ENCODE data around the gene ARHGAP30. TPM values are rescaled to one million over a fixed set of nuclear protein-coding genes. Genes with fewer than 3 reads are reported as not detected.

ARHGAP30 gene, protein sequence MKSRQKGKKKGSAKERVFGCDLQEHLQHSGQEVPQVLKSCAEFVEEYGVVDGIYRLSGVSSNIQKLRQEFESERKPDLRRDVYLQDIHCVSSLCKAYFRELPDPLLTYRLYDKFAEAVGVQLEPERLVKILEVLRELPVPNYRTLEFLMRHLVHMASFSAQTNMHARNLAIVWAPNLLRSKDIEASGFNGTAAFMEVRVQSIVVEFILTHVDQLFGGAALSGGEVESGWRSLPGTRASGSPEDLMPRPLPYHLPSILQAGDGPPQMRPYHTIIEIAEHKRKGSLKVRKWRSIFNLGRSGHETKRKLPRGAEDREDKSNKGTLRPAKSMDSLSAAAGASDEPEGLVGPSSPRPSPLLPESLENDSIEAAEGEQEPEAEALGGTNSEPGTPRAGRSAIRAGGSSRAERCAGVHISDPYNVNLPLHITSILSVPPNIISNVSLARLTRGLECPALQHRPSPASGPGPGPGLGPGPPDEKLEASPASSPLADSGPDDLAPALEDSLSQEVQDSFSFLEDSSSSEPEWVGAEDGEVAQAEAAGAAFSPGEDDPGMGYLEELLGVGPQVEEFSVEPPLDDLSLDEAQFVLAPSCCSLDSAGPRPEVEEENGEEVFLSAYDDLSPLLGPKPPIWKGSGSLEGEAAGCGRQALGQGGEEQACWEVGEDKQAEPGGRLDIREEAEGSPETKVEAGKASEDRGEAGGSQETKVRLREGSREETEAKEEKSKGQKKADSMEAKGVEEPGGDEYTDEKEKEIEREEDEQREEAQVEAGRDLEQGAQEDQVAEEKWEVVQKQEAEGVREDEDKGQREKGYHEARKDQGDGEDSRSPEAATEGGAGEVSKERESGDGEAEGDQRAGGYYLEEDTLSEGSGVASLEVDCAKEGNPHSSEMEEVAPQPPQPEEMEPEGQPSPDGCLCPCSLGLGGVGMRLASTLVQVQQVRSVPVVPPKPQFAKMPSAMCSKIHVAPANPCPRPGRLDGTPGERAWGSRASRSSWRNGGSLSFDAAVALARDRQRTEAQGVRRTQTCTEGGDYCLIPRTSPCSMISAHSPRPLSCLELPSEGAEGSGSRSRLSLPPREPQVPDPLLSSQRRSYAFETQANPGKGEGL
- 100 to 1,000 TPM; 149 TPM for total RNA-seq

DNA sequence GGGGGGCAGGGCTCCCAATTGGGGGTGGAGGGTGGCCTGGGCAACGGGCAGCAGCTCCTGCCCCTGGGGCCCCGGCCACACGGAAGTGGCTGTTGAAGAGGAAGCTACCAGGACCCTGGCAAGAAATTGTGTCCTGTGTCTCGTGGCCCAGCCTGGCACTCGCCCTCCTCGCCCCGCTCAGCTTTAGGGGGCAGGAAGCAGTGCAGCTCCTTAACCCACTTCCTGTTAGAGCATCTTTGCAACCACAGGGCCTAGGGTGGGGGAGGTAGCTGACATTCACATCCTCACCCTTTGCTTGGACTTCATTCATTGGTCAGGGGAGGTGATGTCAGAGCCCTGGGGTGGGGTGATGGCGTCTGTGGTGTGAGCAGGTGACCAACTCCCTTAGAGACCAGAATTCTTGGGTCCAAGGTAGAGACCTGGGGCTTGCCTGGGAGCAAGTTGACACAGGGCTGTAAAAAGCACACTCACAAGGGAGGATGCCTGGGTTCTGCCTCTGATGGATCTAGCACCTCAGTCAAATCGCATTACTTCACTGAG lies at the start of gene ARHGAP30:
TSS of gene ARHGAP30 (minus strand) at position 161 of the 540 bp plus-strand sequence. CDS start 267 bp downstream, outside the sequence.
- ChIA-PET POLR2A (interaction anchor here (0.6 to 3.9 kb wide), 11 partner anchors 9 to 63 kb away, joined by 3 to 45 read pairs (median 4); partner anchors contain the start of genes F11R, KLHDC9, NIT1 and PFDN2), CTCF (interaction anchor here (0.9 to 5.3 kb wide), 10 partner anchors 9 to 64 kb away, joined by 3 to 42 read pairs (median 6); partner anchors contain the start of genes KLHDC9, NIT1, PFDN2 and USF1)

DNA sequence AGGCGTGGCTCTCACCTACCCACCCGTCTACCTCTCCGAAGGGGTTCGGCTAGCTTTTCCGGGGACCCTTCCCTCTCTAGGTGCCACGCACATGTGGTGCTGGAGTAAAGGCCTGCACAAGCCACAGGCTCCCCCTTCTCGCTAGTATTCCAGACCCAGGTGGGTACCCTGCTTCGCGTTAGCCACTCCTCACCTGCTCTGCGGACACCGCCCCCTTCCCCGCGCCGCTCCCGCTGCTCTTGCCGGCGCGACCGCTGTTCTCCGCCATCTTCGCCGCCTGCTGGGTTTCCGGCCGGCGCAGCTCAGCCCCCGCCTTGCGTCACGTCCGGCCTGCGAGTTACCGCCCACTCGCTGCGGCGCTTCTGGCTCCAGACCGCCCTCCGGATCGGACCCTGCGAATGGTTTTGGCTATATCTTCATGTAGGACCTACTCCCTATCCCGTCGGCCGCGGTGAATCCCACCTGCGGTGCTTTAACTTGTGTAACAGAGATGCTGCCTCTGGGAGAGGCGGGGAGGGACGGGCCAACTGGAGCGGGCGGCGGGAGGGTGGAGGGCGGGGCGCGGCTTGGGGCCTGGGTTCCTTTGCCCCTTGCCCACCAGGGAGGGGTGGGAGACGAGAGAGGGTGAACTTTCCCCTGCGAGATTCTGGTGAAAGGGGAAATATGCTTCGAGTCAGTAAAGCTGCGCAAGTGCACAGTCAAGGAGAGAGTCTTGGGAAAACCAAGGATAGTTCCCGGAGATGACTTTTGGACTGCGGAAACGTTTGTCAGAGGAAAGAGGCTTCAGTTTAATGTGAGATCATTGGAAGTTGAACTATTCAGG lies 48.3 kb upstream of the ARHGAP30 start, which contains the start of the genes NIT1 and PFDN2:
TSS of gene NIT1 (plus strand) at position 347 of the 823 bp plus-strand sequence. CDS start at position 419, 72 bp downstream.
TSS of gene PFDN2 (minus strand) at position 279 of the 823 bp plus-strand sequence. CDS start at position 268, 11 bp downstream.
- POLR2A ChIA-PET: interaction anchor here (0.8 to 3.3 kb wide), 10 partner anchors 11 to 188 kb away, joined by 3 to 23 read pairs (median 4); partner anchors contain the start of genes ARHGAP30, DEDD, PPOX and UFC1
- CTCF ChIA-PET: interaction anchor here (0.9 to 1.9 kb wide), 4 partner anchors 13 to 76 kb away, joined by 3 to 10 read pairs (median 4); partner anchors contain the start of genes ARHGAP30 and PPOX

DNA sequence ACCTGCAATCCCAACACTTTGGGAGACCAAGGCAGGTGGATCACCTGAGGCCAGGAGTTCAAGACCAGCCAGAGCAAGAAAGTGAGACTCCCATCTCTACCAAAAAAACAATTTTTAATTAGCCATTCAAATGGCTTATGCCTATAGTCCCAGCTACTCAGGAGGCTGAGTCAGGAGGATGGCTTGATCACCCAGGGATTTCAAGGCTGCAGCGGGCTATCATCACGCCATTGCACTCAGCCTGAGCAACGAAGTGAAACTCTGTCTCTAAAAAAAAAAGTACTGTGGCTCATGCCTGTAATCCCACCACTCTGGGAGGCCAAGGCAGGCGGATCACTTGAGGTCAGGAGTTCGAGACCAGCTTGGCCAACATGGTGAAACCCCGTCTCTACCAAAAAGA lies 46.3 kb upstream of the ARHGAP30 start:
- POLR2A ChIA-PET: interaction anchor here (3.3 kb wide), 1 partner anchor 16 kb away, joined by 23 read pairs; the partner anchor contains the start of gene DEDD

DNA sequence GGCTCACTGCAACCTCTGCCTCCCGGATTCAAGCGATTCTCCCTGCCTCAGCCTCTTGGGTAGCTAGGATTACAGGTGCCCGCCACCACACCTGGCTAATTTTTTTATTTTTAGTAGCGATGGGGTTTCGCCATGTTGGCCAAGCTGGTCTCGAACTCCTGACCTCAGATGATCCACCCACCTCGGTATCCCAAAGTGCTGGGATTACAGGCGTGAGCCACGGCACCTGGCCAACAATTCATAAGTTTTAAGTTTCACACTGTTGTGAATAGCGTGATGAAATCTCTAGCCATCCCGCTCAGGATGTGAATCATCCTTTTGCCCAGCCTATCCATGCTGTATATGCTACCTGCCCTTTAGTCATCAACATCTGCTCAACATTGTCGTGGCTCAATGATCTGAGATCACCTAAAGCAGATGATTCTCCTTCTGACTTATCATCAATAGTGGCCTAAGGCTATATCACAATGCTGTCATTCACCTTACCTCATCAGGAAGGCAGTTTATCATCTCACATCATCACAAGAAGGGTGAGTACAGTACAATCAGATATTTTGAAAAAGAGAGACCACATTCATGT lies 45.5 kb upstream of the ARHGAP30 start:
- ChIA-PET POLR2A (no interaction called here), CTCF (no interaction called here)

More for the DNA sequence above, 46.3 kb upstream of the ARHGAP30 start:
- CTCF ChIA-PET: interaction anchor here (1.5 kb wide), 1 partner anchor 17 kb away, joined by 5 read pairs; the partner anchor contains the start of gene DEDD

DNA sequence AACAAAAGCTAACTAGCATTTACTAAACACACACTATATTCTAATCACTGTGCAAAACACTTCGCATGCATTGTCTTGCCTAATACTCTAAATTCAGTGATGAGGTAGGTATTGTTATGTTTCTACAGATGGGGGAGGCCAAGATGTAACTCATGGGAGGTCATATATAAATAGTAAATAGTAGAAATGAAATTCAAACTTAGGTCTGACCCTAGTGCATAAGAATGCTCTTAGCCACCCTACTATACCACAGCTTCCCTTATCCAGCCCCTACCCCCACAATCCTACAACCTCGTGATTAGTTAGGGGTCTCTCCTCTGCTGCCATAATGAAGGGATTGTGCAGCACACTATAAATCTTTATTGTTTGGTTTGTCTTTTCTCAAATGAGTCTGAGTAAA lies 44.9 kb upstream of the ARHGAP30 start:
- ChIA-PET CTCF (interaction anchor here (1.2 kb wide), 1 partner anchor 21 kb away, joined by 3 read pairs; no protein-coding TSS in a partner anchor), POLR2A (no interaction called here)

DNA sequence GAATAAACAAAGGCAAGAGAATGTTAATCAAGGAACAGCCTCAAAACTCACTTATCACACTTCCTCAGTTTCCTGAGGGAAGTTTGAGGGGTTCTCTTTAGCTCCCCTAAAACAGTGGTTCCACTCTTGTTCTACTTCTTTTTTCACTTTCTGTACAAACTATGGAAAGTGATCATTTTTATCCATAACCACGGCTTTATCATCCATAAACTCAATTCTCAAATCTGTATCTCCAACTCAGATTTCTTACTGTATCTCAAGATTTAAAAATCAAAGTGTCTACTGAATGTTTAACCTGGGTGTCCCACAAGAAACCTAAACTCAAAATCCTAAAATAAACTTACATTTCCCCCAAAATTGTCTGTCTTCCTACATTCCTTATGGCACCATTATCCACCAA lies 44.2 kb upstream of the ARHGAP30 start:
- ChIA-PET POLR2A (no interaction called here), CTCF (interaction anchor here (1.0 to 1.2 kb wide), 2 partner anchors 11 to 21 kb away, joined by 3 read pairs; no protein-coding TSS in a partner anchor)

DNA sequence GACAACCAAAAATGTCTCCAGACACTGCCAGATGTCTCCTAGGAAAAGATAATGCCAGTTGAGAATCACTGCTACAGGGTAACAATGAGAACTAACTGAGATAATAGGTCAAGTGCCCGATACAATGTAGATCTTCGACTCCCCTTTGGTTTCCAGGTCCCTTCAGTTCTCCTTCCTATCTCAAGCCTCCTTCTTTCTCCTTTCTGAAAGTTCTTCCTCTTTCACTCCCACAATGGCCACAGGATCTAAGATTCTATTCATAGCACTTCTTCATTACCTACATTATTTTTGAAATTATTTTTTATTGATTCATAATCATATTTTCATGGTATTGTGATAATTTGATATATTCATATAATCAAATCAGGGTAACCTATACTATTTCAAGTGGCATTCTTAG lies 41.8 kb upstream of the ARHGAP30 start:
- CTCF ChIA-PET: no interaction called here
- POLR2A ChIA-PET: no interaction called here

DNA sequence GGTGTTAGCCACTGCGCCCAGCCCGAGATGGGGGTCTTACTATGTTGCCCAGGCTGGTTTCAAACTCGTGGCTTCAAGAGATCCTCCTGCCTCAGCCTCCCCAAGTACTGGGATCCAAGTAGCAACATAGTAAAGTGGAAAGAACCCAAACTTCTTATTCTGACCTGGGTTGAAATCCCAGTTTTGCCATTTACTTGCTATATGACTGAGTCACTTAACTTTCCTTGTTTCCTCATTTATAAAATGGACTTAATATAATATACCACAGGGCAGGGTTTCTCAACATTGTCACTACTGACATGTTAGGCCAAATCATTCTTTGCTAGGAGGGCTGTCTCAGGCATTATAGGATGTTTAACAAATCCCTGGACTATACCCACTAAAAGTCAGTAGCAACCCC lies 41.4 kb upstream of the ARHGAP30 start:
- ChIA-PET POLR2A (no interaction called here), CTCF (no interaction called here)

DNA sequence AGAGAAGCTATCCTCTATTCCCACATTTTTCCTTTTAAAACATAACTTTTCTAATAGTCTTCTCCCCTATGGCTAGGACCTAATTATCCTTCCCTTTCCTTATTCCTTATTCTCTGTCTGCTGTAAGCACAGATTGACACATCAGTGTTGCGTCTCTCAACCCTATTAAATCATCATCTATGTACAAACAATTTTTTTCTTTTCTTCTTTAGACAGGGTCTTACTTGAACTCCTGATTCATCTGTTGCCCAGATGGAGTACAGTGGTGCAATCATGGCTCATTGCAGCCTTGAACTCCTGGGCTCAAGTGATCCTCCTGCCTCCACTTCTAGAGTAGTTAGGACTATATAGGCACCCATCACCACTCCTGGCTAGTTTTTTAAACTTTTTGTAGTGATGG lies 36.7 kb upstream of the ARHGAP30 start:
- ChIA-PET POLR2A (no interaction called here), CTCF (interaction anchor here (1.0 kb wide), 1 partner anchor 10 kb away, joined by 4 read pairs; no protein-coding TSS in a partner anchor)

DNA sequence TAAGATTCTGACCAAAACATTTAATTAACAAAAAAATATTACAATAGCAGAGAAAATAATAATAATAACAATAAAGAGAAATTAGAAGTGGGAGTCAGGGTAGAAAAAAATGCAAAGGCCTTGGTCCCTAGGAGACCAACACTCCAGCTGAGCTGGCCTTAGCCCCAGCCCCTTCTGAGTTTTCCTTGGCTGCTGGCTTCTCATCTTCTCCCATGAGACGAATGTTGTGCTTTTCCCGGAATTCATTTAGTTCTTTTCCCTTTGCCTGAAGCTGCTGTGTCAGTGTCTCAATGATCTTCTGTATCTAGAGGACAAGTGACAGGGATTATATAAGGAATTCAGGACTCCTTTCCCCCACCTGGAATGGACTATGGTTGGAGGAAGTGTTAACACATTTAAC lies 30.9 kb upstream of the ARHGAP30 start:
- POLR2A ChIA-PET: no interaction called here
- CTCF ChIA-PET: interaction anchor here (1.0 to 1.4 kb wide), 3 partner anchors 35 to 263 kb away, joined by 3 to 4 read pairs (median 4); partner anchors contain the start of gene TSTD1

DNA sequence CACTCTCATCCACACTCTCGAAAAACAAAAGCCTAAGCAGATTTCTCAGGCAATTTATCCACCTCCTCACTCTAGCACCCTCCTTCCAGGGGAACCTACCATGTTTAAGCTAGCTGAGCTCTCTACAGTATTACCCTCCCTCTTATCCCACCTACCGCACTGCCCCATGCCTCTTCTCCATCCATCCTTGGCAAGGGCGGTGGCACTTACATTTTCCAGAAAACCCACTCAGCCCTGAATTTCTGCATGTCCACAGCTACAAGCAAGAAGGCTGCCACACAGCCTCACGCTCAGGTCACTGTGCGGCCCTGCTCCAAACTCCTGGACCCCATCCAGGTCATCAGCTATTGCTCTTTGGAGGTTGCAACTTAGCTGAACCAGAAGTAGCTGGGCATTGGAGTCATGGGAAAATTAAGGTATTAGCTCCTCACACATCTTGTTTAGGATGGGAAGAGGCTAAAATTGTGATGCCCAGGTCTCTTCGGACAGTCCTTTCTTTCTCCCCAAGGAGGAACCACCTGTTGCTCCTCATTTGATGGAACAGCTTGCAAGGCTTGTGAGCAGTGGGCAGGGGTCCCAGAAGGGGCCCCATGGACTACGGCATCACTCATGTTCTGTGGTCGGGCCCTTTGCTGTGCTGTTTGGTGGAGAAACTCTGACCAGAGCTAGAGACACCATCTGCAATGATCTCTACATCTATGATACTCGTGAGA lies 29.6 kb upstream of the ARHGAP30 start:
- CTCF ChIA-PET: interaction anchor here (0.9 to 4.0 kb wide), 11 partner anchors 9 to 234 kb away, joined by 3 to 42 read pairs (median 3); partner anchors contain the start of genes ARHGAP30, NECTIN4 and USF1
- POLR2A ChIA-PET: no interaction called here

DNA sequence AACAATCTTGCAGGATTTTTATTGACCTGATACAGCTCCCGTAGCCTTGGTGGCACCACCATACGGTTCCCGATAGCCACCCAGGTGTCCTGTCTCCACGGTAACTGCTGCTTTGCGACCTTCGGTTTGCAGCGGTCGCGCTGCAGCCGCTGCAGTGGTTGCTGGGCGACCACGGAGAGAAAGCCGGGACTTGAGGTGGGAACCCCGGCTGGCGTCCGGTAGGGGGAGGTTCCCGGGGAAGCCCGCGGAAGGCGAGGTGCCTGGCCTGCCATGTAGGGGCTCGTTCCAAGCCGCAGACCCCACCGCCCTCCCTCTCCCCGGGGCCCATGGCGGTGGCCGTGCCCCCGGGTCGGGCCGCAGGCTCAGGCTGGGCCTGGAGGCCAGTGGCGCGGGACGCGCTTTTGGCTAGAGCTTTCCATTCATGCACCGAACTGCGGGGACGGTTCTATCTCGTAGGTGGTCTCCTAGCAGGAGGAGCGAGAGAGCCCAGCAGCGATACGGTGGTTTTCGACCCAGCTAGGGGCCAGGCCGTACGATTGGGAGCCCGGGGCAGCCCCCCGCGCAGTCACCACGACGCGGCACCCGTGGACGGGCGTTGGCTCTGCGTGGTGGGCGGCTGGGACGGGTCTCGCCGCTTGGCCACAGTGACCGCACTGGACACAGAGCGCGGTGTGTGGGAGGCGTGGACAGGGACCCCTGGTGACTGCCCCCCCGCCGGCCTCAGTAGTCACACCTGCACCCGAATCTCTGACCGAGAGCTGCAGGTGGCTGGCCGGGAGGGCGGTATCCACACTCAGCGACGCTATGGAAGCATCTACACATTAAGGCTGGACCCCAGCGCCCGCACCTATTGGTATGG lies 28.7 kb upstream of the ARHGAP30 start, which contains the start of gene KLHDC9:
TSS of gene KLHDC9 (plus strand) at position 152 of the 859 bp plus-strand sequence. CDS start at position 327, 175 bp downstream.
- ChIA-PET CTCF (interaction anchor here (0.6 to 4.0 kb wide), 32 partner anchors 10 to 866 kb away, joined by 3 to 42 read pairs (median 3); partner anchors contain the start of genes ARHGAP30, F11R, NECTIN4 and TSTD1), POLR2A (interaction anchor here (0.6 to 1.9 kb wide), 3 partner anchors 28 to 53 kb away, joined by 4 to 8 read pairs (median 5); partner anchors contain the start of genes ARHGAP30 and USF1)

DNA sequence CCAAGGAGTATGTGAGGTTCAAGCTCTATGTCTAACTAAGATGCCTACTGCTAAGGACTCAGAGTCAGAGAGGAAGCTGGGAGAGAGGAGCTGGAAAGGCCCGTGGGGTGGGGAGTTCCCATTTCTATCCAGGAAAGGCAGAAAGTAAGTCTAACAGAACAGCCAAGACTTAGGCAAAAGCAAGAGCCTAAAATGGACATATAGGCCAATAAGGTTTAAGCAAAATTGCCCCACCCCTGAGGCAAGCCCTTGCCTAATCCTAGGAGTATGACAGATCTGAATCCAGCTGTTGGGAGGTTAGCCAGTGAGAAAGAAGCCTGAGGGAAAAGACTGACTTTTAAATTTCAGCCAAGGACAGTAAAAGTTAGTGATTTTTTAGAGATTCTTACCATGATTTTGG lies 26.8 kb upstream of the ARHGAP30 start:
- ChIA-PET POLR2A (interaction anchor here (1.9 kb wide), 1 partner anchor 26 kb away, joined by 8 read pairs; the partner anchor contains the start of gene ARHGAP30), CTCF (interaction anchor here (0.6 to 4.0 kb wide), 14 partner anchors 8 to 106 kb away, joined by 3 to 42 read pairs (median 7); partner anchors contain the start of genes ARHGAP30, F11R, NECTIN4 and USF1)

DNA sequence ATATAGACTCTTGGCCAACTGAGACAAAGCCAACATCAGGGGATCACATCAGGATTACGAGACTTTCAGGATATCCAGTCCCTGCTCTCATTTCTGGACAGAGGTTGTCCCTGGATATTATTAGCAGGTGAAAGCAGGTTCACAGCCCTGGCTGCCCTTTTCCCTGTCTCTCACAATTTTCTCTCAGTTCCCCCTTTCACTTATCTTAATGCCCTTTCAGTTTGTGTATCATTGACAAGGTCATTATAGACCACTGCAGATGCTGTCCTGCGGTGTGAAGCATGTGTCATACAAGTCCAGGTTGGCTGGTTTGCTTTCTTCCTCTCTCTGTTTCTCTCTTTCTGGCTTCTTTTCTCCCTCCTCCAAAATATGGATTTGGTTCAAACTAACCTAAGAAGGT lies 26.3 kb upstream of the ARHGAP30 start:
- POLR2A ChIA-PET: no interaction called here

DNA sequence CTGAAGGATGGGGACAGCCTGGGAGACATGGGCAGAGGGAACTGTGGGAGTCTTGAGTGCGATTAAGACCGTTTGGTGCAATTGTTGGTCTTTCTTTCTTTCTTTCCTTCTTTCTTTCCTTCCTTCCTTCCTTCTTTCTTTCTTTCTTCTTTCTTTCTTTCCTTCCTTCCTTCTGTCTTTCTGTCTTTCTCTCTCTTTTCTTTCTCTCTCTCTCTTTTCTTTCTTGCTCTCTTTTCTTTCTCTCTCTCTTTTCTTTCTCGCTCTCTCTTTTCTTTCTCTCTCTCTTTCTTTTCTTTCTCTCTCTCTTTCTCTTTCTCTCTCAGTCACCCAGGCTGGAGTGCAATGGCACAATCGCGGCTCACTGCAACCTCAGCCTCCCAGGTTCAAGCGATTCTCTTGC lies 25.5 kb upstream of the ARHGAP30 start:
- POLR2A ChIA-PET: no interaction called here

More for the DNA sequence above, 26.3 kb upstream of the ARHGAP30 start:
- CTCF ChIA-PET: interaction anchor here (0.6 to 4.0 kb wide), 8 partner anchors 8 to 92 kb away, joined by 3 to 42 read pairs (median 6); partner anchors contain the start of genes ARHGAP30, NECTIN4 and USF1

More for the DNA sequence above, 25.5 kb upstream of the ARHGAP30 start:
- CTCF ChIA-PET: interaction anchor here (1.0 kb wide), 1 partner anchor 10 kb away, joined by 3 read pairs; no protein-coding TSS in a partner anchor
